ENCODE data around the gene SLC10A7.

- TF ChIP-seq POLR2A (IDR thresholded peaks at IDR 0.05; ENCODE audit: low read depth, low read length), result no peak
- no peak for TF ChIP-seq POLR2AphosphoS5 (IDR thresholded peaks at IDR 0.05; ENCODE audit: low read depth, low read length)
Observed at GRCh38 chr4:146260521-146260920, 261.2 kb downstream of the SLC10A7 start.

Measured in GM12892 (cell line).